CD14-positive monocyte (primary cell): ENCODE data around the gene RAVER1. TPM values are rescaled to one million over a fixed set of nuclear protein-coding genes. Genes with fewer than 3 reads are reported as not detected.

Experiments
- DNase-seq, 3 donors: peaks; one replicate each; pipeline ENCODE4 v3.0.0-alpha.2; 2011 to 2022
- H2AFZ ChIP-seq: 2 replicates; pipeline ENCODE4 v1.6.0; 2012; ENCODE audit warnings: mild to moderate bottlenecking, low read depth, low read length, inconsistent platforms; ENCODE audit not compliant: insufficient read depth, poor library complexity, severe bottlenecking
- H3K27ac ChIP-seq, 2 donors: 1 replicate in 1 of 2; 2 replicates in 1 of 2; pipeline ENCODE4 v1.5.1; 2012 to 2013; ENCODE audit warnings: low read length in 2 of 2, control low read depth in 1 of 2, inconsistent platforms in 1 of 2, low read depth in 1 of 2, mild to moderate bottlenecking in 1 of 2
- H3K27me3 ChIP-seq, 2 donors: one replicate each; pipeline versions ENCODE4 v1.6.0 to v1.6.1; 2011 to 2013; ENCODE audit warnings: low read length in 2 of 2; ENCODE audit not compliant: control insufficient read depth in 2 of 2, insufficient read depth in 2 of 2
- H3K36me3 ChIP-seq, 2 donors: replicated peaks in 1 of 2; 1 replicate in 1 of 2; 2 replicates in 1 of 2; pipeline versions ENCODE4 v1.5.1 to v1.6.1; 2012 to 2013; ENCODE audit warnings: low read length in 2 of 2, control low read depth in 1 of 2, inconsistent platforms in 1 of 2, mild to moderate bottlenecking in 1 of 2; ENCODE audit not compliant: insufficient read depth in 2 of 2, control insufficient read depth in 1 of 2
- H3K4me1 ChIP-seq, 2 donors: 1 replicate in 1 of 2; 2 replicates in 1 of 2; pipeline versions ENCODE4 v1.5.1 to v1.6.1; 2012 to 2013; ENCODE audit warnings: low read length in 2 of 2, control low read depth in 1 of 2, inconsistent platforms in 1 of 2, mild to moderate bottlenecking in 1 of 2, moderate library complexity in 1 of 2; ENCODE audit not compliant: insufficient read depth in 2 of 2, control insufficient read depth in 1 of 2
- H3K4me2 ChIP-seq: replicated peaks from 2 replicates; pipeline ENCODE3; 2012; ENCODE audit warnings: low read length, moderate library complexity, mild to moderate bottlenecking; ENCODE audit not compliant: poor library complexity, severe bottlenecking; ENCODE audit errors: extremely low read depth
- H3K4me3 ChIP-seq, 3 experiments: fragments of 200-600 bp in 1 of 3; sonication (generic) in 1 of 3; replicated peaks in 1 of 3; 1 replicate in 2 of 3; 2 replicates in 1 of 3; pipeline ENCODE4 v1.5.1; 2011 to 2013; ENCODE audit warnings: low read length in 3 of 3, mild to moderate bottlenecking in 3 of 3, control low read depth in 2 of 3, low read depth in 2 of 3, inconsistent platforms in 1 of 3, moderate library complexity in 1 of 3
- H3K79me2 ChIP-seq: 2 replicates; pipeline ENCODE4 v1.6.0; 2012; ENCODE audit warnings: mild to moderate bottlenecking, control low read depth, inconsistent platforms, low read length, moderate library complexity; ENCODE audit not compliant: insufficient read depth
- H3K9ac ChIP-seq: 2 replicates; pipeline ENCODE4 v1.6.0; 2017; ENCODE audit warnings: low read length, mild to moderate bottlenecking; ENCODE audit not compliant: insufficient read depth, poor library complexity, severe bottlenecking
- H3K9me3 ChIP-seq, 2 donors: replicated peaks in 1 of 2; 1 replicate in 1 of 2; 2 replicates in 1 of 2; pipeline versions ENCODE4 v1.5.1 to v1.6.1; 2012 to 2013; ENCODE audit warnings: low read length in 2 of 2, control low read depth in 1 of 2; ENCODE audit not compliant: control insufficient read depth in 1 of 2, insufficient read depth in 1 of 2
- H4K20me1 ChIP-seq: 2 replicates; pipeline ENCODE4 v1.6.0; 2012; ENCODE audit warnings: mild to moderate bottlenecking, low read length, control low read depth, moderate library complexity; ENCODE audit not compliant: insufficient read depth
- H3K27ac Mint-ChIP-seq, 7 donors: one replicate each; pipeline ENCODE4 v1.8.0; 2020; ENCODE audit warnings: mild to moderate bottlenecking in 7 of 7, mixed read lengths in 7 of 7, moderate library complexity in 6 of 7, inconsistent platforms in 2 of 7
- H3K27me3 Mint-ChIP-seq, 3 donors: one replicate each; pipeline ENCODE4 v1.8.0; 2021 to 2022; ENCODE audit warnings: low read depth in 3 of 3, mild to moderate bottlenecking in 3 of 3, mixed read lengths in 3 of 3, moderate library complexity in 3 of 3, inconsistent platforms in 1 of 3
- H3K36me3 Mint-ChIP-seq, 2 donors: one replicate each; pipeline ENCODE4 v1.8.0; 2020; ENCODE audit warnings: mixed read lengths in 2 of 2, inconsistent platforms in 1 of 2, mild to moderate bottlenecking in 1 of 2
- H3K4me1 Mint-ChIP-seq: one replicate; pipeline ENCODE4 v1.8.0; 2020; ENCODE audit warnings: mild to moderate bottlenecking, mixed read lengths
- H3K4me3 Mint-ChIP-seq, 2 donors: one replicate each; pipeline ENCODE4 v1.8.0; 2020; ENCODE audit warnings: mild to moderate bottlenecking in 2 of 2, mixed read lengths in 2 of 2, moderate library complexity in 1 of 2
- H3K9me3 Mint-ChIP-seq, 7 donors: one replicate each; pipeline ENCODE4 v1.8.0; 2020 to 2022; ENCODE audit warnings: mixed read lengths in 7 of 7, mild to moderate bottlenecking in 6 of 7, moderate library complexity in 6 of 7, inconsistent platforms in 2 of 7
- WGBS: methylation state at CpG from one replicate; pipeline ENCODE4 v1.1.5; 2013; ENCODE audit warnings: missing lambda C conversion rate; ENCODE audit not compliant: insufficient coverage; 5-methylcytosine and 5-hydroxymethylcytosine counted together
- intact Hi-C, 2 donors: fragments of 100-400 bp; cut with micrococcal nuclease; formaldehyde crosslinking; loops; one replicate each; pipeline versions ENCODE4 v1.15.0 to v1.15.1; 2023
- polyA plus RNA-seq, 3 donors: library from polyadenylated mRNA; depleted of rRNA in 1 of 3; unstranded in 2 of 3; stranded (reverse) in 1 of 3; fragments of 300-500 nt in 2 of 3; fragments of >200 nt in 1 of 3; fragmentation: Illumina TruSeq in 2 of 3; gene quantifications; 1 replicate in 2 of 3; 2 replicates in 1 of 3; pipeline ENCODE4 v1.2.3, GENCODE V29; 2012 to 2021
- TF ChIP-seq, protein P1 (sequence below): fragments of 200-600 bp; IDR thresholded peaks from one replicate; pipeline ENCODE4 v1.8.0; 2022; ENCODE audit warnings: antibody characterized with exemption, mild to moderate bottlenecking

RAVER1 gene
- polyA plus RNA-seq, 3 donors: 6.0 to 20.7 (median 9.0) TPM

DNA sequence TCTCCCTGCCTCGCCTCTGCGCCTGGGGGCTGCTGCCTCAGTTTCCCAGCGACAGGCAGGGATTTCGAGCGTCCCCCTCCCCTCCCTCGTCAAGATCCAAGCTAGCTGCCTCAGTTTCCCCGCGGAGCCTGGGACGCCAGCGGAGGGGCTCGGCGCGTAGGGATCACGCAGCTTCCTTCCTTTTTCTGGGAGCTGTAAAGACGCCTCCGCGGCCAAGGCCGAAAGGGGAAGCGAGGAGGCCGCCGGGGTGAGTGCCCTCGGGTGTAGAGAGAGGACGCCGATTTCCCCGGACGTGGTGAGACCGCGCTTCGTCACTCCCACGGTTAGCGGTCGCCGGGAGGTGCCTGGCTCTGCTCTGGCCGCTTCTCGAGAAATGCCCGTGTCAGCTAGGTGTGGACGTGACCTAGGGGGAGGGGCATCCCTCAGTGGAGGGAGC is 63.1 kb downstream of the RAVER1 start:
- H3K27ac Mint-ChIP-seq: peak overlapping the region; percentile 97 to 99 (median 98)
- intact Hi-C loops: loop anchor here (2.0 to 5.0 kb wide), 3 partner anchors 62 to 111 kb away; partner anchors contain the start of genes RAVER1 (in 2 of the 2) and TYK2 (in 1 of the 2)
- Histone ChIP-seq H3K36me3 (peaks cover 11 to 14% of the 10 kb centered on the region in 2 donors), H3K79me2 (peaks cover 30% of the 10 kb centered on the region), H2AFZ (peak overlapping the region; percentile 73), H3K4me3 (peak overlapping the region; percentile 75 to 96 (median 76)), H3K9me3 (no peaks in the 10 kb centered on the region), H3K27me3 (no peaks in the 10 kb centered on the region), H3K4me2 (peak overlapping the region; percentile 89), H3K4me1 (peaks cover 42 to 55% of the 10 kb centered on the region in 2 donors), H4K20me1 (peaks cover 42% of the 10 kb centered on the region), H3K27ac (peak overlapping the region; percentile 95 to 96), H3K9ac (peak overlapping the region; percentile 92)
- H3K4me1 Mint-ChIP-seq: peaks cover 41% of the 10 kb centered on the region
- peaks cover 2 to 4% (median 3%) of the 10 kb centered on the region in 3 donors for H3K27me3 Mint-ChIP-seq
- H3K9me3 Mint-ChIP-seq: peaks cover 0 to 2% (median 0%) of the 10 kb centered on the region in 7 donors
- H3K4me3 Mint-ChIP-seq: peak overlapping the region; percentile 88 to 93
- TF ChIP-seq, protein P1, sequence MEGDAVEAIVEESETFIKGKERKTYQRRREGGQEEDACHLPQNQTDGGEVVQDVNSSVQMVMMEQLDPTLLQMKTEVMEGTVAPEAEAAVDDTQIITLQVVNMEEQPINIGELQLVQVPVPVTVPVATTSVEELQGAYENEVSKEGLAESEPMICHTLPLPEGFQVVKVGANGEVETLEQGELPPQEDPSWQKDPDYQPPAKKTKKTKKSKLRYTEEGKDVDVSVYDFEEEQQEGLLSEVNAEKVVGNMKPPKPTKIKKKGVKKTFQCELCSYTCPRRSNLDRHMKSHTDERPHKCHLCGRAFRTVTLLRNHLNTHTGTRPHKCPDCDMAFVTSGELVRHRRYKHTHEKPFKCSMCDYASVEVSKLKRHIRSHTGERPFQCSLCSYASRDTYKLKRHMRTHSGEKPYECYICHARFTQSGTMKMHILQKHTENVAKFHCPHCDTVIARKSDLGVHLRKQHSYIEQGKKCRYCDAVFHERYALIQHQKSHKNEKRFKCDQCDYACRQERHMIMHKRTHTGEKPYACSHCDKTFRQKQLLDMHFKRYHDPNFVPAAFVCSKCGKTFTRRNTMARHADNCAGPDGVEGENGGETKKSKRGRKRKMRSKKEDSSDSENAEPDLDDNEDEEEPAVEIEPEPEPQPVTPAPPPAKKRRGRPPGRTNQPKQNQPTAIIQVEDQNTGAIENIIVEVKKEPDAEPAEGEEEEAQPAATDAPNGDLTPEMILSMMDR: no peak
- peaks cover 18 to 35% of the 10 kb centered on the region in 2 donors for H3K36me3 Mint-ChIP-seq
- 0% methylated on average over 34 of the region's 37 CpGs for WGBS
- DNase-seq: peak; percentile 93 to 97 (median 96)

DNA sequence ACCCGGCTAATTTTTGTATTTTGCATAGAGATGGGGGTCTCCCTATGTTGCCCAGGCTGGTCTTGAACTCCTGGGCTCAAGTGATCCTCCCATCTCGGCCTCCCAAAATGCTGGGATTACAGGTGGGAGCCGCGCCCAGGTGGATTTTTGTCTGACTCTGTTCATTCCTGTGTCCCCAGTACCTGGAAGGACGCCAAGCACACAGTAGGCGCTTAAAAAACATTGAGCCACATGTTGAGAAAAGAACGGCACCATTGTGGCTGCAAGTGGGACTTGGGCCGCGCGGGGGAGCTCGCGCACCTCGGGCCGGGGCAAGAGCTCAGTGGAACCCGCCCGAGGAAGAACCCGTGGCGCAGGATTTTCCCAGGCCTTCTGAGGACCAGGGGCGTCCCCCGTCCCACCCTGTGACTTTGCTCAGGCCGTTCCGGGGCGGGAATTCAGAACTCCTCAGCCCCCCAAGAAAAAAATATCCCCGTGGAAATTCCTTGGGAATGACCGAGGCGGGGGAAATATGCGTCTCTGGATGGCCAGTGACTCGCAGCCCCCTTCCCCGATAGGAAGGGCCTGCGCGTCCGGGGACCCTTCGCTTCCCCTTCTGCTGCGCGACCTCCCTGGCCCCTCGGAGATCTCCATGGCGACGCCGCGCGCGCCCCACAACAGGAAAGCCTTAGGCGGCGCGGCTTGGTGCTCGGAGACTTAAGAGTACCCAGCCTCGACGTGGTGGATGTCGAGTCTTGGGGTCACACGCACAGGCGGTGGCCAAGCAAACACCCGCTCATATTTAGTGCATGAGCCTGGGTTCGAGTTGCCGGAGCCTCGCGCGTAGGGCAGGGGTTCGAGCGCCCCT is 63.8 kb downstream of the RAVER1 start:
- Histone ChIP-seq H3K4me1 (peaks cover 42 to 51% of the 10 kb centered on the region in 2 donors), H3K9ac (peak overlapping the region; percentile 92), H3K36me3 (peaks cover 5 to 8% of the 10 kb centered on the region in 2 donors), H4K20me1 (peaks cover 36% of the 10 kb centered on the region), H3K27me3 (no peaks in the 10 kb centered on the region), H2AFZ (peak overlapping the region; percentile 73), H3K27ac (peak overlapping the region; percentile 95 to 96), H3K4me2 (peak overlapping the region; percentile 89), H3K4me3 (peak overlapping the region; percentile 75 to 96 (median 76)), H3K9me3 (no peaks in the 10 kb centered on the region), H3K79me2 (peaks cover 30% of the 10 kb centered on the region)
- H3K9me3 Mint-ChIP-seq: peaks cover 0 to 2% (median 0%) of the 10 kb centered on the region in 7 donors
- H3K4me3 Mint-ChIP-seq: peak overlapping the region; percentile 88 to 93
- peaks cover 2 to 4% (median 3%) of the 10 kb centered on the region in 3 donors for H3K27me3 Mint-ChIP-seq
- peak; percentile 84 to 97 (median 85) for DNase-seq
- H3K4me1 Mint-ChIP-seq: peaks cover 38% of the 10 kb centered on the region
- peaks cover 11 to 28% of the 10 kb centered on the region in 2 donors for H3K36me3 Mint-ChIP-seq
- TF ChIP-seq, protein P1: peak; percentile 98
- intact Hi-C loops: loop anchor here (1.0 to 5.0 kb wide), 4 partner anchors 63 to 120 kb away; partner anchors contain the start of genes RAVER1 (in 2 of the 2) and TYK2 (in 1 of the 2)
- H3K27ac Mint-ChIP-seq: peak overlapping the region; percentile 97 to 99 (median 98)
- WGBS: under 1% methylated on average over 58 of the region's 59 CpGs
